ENCODE measurements around the gene TBR1. TPM values are rescaled to one million over a fixed set of nuclear protein-coding genes. Genes with fewer than 3 reads are reported as not detected.

The TBR1 gene
- total and polyA plus RNA-seq, 4 experiments from 2014 or later, result not detected

DNA sequence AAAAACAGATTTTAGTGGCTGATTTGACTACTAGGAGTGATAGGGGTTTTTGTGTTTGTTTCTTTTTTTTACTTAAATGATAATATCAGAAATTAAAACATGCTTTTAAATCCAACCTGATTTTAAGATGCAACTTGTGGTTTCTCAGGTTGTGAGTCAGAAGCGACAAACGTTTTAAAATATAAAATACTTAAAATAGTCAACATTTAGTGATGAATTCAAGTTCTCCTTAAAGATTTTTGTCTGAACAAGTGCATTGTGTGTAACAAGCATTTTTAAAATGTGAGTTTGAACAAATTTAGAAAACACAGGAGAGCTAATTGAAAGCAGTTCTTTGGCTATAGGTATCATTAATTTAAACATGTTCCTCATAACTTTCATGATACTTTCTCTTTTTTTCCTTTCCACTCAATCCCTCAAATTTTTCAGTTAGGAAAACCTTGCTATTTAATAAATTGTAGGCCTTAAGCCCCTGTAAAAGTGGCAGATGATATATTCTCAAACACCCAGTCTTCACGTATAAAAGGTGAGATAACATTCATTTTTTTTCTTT is 3.6 kb downstream of the TBR1 start:
- Mint-ChIP-seq H3K27me3 (peaks cover 77 to 84% of the 10 kb centered on the region in 2 donors), H3K4me1 (peaks cover 42 to 68% (median 55%) of the 10 kb centered on the region in 4 donors), H3K36me3 (peaks cover 0 to 3% of the 10 kb centered on the region in 2 donors), H3K9me3 (peaks cover 0 to 16% (median 6%) of the 10 kb centered on the region in 8 donors), H3K27ac (peak overlapping the region in 1 of 7 donors; percentile 3), H3K4me3 (peak overlapping the region in 2 of 8 donors; percentile 21 to 81)
- Histone ChIP-seq H3K4me3 (ENCODE audit: low read length in 2 of 2) (no peak overlapping the region), H3K27me3 (ENCODE audit: insufficient read depth, low read length) (peaks cover 86% of the 10 kb centered on the region), H3K36me3 (ENCODE audit: insufficient read depth, low read length) (no peaks in the 10 kb centered on the region), H3K27ac (ENCODE audit: low read depth, low read length) (no peak overlapping the region), H3K4me1 (ENCODE audit: insufficient read depth, low read length) (peaks cover 54% of the 10 kb centered on the region), H3K9me3 (ENCODE audit: control insufficient read depth in 1 of 2, low read length in 2 of 2) (no peaks in the 10 kb centered on the region)
- ChIA-PET POLR2A (ENCODE audit: partially characterized antibody) (no interaction called here), CTCF (ENCODE audit: partially characterized antibody) (interaction anchor here (1.2 kb wide), 1 partner anchor 9 kb away, joined by 3 read pairs; no protein-coding TSS in a partner anchor)
- intact Hi-C loops (cut with micrococcal nuclease), result loop anchor here (5.0 to 10.0 kb wide), 2 partner anchors 112 to 535 kb away; partner anchors contain the start of gene PSMD14
- no peak for DNase-seq

- ChIA-PET CTCF (ENCODE audit: partially characterized antibody) (interaction anchor here (1.2 kb wide), 1 partner anchor 10 kb away, joined by 3 read pairs; no protein-coding TSS in a partner anchor), POLR2A (ENCODE audit: partially characterized antibody) (no interaction called here)
- Mint-ChIP-seq H3K27me3 (peaks cover 76 to 84% of the 10 kb centered on the region in 2 donors), H3K9me3 (peaks cover 0 to 22% (median 8%) of the 10 kb centered on the region in 8 donors), H3K27ac (peak overlapping the region in 1 of 7 donors; percentile 82), H3K4me3 (peak overlapping the region in 1 of 8 donors; percentile 8), H3K36me3 (peaks cover 0 to 3% of the 10 kb centered on the region in 2 donors), H3K4me1 (peaks cover 37 to 65% (median 50%) of the 10 kb centered on the region in 4 donors)
- Histone ChIP-seq H3K27me3 (ENCODE audit: insufficient read depth, low read length) (peaks cover 86% of the 10 kb centered on the region), H3K4me3 (ENCODE audit: low read length in 2 of 2) (no peak overlapping the region), H3K36me3 (ENCODE audit: insufficient read depth, low read length) (no peaks in the 10 kb centered on the region), H3K27ac (ENCODE audit: low read depth, low read length) (no peak overlapping the region), H3K4me1 (ENCODE audit: insufficient read depth, low read length) (peaks cover 48% of the 10 kb centered on the region), H3K9me3 (ENCODE audit: control insufficient read depth in 1 of 2, low read length in 2 of 2) (no peaks in the 10 kb centered on the region)
- intact Hi-C loops (cut with micrococcal nuclease), result no loop called here
- no peak for DNase-seq
Measured at GRCh38 chr2:161420406-161421074, 4.4 kb downstream of the TBR1 start.

GRCh38 chr2:161421686-161422085 is 5.6 kb downstream of the TBR1 start:
- Histone ChIP-seq H3K36me3 (ENCODE audit: insufficient read depth, low read length) (no peaks in the 10 kb centered on the region), H3K4me3 (ENCODE audit: low read length in 2 of 2) (no peak overlapping the region), H3K27ac (ENCODE audit: low read depth, low read length) (no peak overlapping the region), H3K4me1 (ENCODE audit: insufficient read depth, low read length) (peaks cover 36% of the 10 kb centered on the region), H3K9me3 (ENCODE audit: control insufficient read depth in 1 of 2, low read length in 2 of 2) (no peaks in the 10 kb centered on the region), H3K27me3 (ENCODE audit: insufficient read depth, low read length) (peaks cover 87% of the 10 kb centered on the region)
- Mint-ChIP-seq H3K4me1 (peaks cover 27 to 61% (median 42%) of the 10 kb centered on the region in 4 donors), H3K27me3 (peaks cover 73 to 83% of the 10 kb centered on the region in 2 donors), H3K36me3 (peaks cover 0 to 3% of the 10 kb centered on the region in 2 donors), H3K27ac (no peak overlapping the region), H3K9me3 (peaks cover 0 to 30% (median 13%) of the 10 kb centered on the region in 8 donors), H3K4me3 (peak overlapping the region in 2 of 8 donors; percentile 3 to 80)
- no peak for DNase-seq
- ChIA-PET CTCF (ENCODE audit: partially characterized antibody) (no interaction called here), POLR2A (ENCODE audit: partially characterized antibody) (no interaction called here)
- intact Hi-C loops (cut with micrococcal nuclease), result no loop called here

DNA sequence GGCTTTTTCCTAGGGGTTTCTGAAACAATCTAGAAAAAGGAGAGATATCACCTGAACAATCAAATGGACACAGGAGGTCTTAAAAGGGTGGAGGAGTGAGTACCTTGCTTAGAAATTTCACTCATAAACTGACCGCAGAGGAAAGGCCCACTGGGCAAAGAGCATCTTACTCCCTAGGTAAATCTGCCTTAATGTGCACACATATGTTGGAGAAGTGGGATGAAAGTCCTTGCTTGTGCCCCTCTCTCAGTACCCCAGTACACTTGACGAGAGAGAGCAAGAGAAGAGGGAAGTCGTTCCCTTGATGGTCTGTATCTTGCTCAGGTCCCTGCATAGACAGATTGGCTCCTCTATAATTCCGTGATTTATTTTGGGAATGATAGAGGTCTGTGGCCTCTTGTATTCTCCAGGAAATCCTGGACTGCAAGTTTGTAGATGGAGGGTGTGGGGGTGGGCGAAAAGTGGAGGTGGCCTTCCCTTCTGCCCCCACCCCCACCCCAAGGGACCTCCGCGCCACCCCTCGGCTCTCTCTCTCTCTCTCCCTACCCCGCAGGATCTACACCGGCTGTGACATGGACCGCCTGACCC is 6.8 kb downstream of the TBR1 start:
- Mint-ChIP-seq H3K4me1 (peaks cover 21 to 57% (median 38%) of the 10 kb centered on the region in 4 donors), H3K9me3 (peaks cover 0 to 36% (median 15%) of the 10 kb centered on the region in 8 donors), H3K27ac (peak overlapping the region in 3 of 7 donors; percentile 20 to 61 (median 43)), H3K27me3 (peaks cover 70 to 81% of the 10 kb centered on the region in 2 donors), H3K36me3 (peaks cover 0 to 3% of the 10 kb centered on the region in 2 donors), H3K4me3 (peak overlapping the region; percentile 9 to 80 (median 58))
- Histone ChIP-seq H3K36me3 (ENCODE audit: insufficient read depth, low read length) (no peaks in the 10 kb centered on the region), H3K27ac (ENCODE audit: low read depth, low read length) (no peak overlapping the region), H3K27me3 (ENCODE audit: insufficient read depth, low read length) (peaks cover 82% of the 10 kb centered on the region), H3K4me3 (ENCODE audit: low read length in 2 of 2) (no peak overlapping the region), H3K9me3 (ENCODE audit: control insufficient read depth in 1 of 2, low read length in 2 of 2) (no peaks in the 10 kb centered on the region), H3K4me1 (ENCODE audit: insufficient read depth, low read length) (peaks cover 31% of the 10 kb centered on the region)
- ChIA-PET POLR2A (ENCODE audit: partially characterized antibody) (no interaction called here), CTCF (ENCODE audit: partially characterized antibody) (no interaction called here)
- intact Hi-C loops (cut with micrococcal nuclease), result no loop called here
- DNase-seq, result no peak

DNA sequence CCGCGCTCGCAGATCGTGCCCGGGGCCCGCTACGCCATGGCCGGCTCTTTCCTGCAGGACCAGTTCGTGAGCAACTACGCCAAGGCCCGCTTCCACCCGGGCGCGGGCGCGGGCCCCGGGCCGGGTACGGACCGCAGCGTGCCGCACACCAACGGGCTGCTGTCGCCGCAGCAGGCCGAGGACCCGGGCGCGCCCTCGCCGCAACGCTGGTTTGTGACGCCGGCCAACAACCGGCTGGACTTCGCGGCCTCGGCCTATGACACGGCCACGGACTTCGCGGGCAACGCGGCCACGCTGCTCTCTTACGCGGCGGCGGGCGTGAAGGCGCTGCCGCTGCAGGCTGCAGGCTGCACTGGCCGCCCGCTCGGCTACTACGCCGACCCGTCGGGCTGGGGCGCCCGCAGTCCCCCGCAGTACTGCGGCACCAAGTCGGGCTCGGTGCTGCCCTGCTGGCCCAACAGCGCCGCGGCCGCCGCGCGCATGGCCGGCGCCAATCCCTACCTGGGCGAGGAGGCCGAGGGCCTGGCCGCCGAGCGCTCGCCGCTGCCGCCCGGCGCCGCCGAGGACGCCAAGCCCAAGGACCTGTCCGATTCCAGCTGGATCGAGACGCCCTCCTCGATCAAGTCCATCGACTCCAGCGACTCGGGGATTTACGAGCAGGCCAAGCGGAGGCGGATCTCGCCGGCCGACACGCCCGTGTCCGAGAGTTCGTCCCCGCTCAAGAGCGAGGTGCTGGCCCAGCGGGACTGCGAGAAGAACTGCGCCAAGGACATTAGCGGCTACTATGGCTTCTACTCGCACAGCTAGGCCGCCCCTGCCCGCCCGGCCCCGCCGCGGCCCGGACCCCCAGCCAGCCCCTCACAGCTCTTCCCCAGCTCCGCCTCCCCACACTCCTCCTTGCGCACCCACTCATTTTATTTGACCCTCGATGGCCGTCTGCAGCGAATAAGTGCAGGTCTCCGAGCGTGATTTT is 7.6 kb downstream of the TBR1 start:
- Histone ChIP-seq H3K4me3 (ENCODE audit: low read length in 2 of 2) (no peak overlapping the region), H3K27ac (ENCODE audit: low read depth, low read length) (no peak overlapping the region), H3K36me3 (ENCODE audit: insufficient read depth, low read length) (no peaks in the 10 kb centered on the region), H3K27me3 (ENCODE audit: insufficient read depth, low read length) (peaks cover 77% of the 10 kb centered on the region), H3K9me3 (ENCODE audit: control insufficient read depth in 1 of 2, low read length in 2 of 2) (no peaks in the 10 kb centered on the region), H3K4me1 (ENCODE audit: insufficient read depth, low read length) (peaks cover 25% of the 10 kb centered on the region)
- H3K36me3 Mint-ChIP-seq, result peaks cover 0 to 3% of the 10 kb centered on the region in 2 donors
- H3K9me3 Mint-ChIP-seq, result peaks cover 0 to 39% (median 17%) of the 10 kb centered on the region in 8 donors
- peak overlapping the region in 3 of 7 donors; percentile 56 to 61 (median 56) for H3K27ac Mint-ChIP-seq
- peak in 2 of 5 donors; percentile 6 to 22 for DNase-seq
- ChIA-PET CTCF (ENCODE audit: partially characterized antibody) (no interaction called here), POLR2A (ENCODE audit: partially characterized antibody) (no interaction called here)
- H3K27me3 Mint-ChIP-seq, result peaks cover 68 to 79% of the 10 kb centered on the region in 2 donors
- peak overlapping the region; percentile 68 to 90 (median 76) for H3K4me3 Mint-ChIP-seq
- H3K4me1 Mint-ChIP-seq, result peaks cover 16 to 49% (median 32%) of the 10 kb centered on the region in 4 donors
- intact Hi-C loops (cut with micrococcal nuclease), result no loop called here

- H3K4me1 ChIP-seq (ENCODE audit: insufficient read depth, low read length), result peaks cover 18% of the 10 kb centered on the region
- peaks cover 78% of the 10 kb centered on the region for H3K27me3 ChIP-seq (ENCODE audit: insufficient read depth, low read length)
- no peak overlapping the region for H3K27ac ChIP-seq (ENCODE audit: low read depth, low read length)
- H3K36me3 ChIP-seq (ENCODE audit: insufficient read depth, low read length), result no peaks in the 10 kb centered on the region
- ChIA-PET POLR2A (ENCODE audit: partially characterized antibody) (no interaction called here), CTCF (ENCODE audit: partially characterized antibody) (no interaction called here)
- H3K4me3 Mint-ChIP-seq, result peak overlapping the region; percentile 68 to 90 (median 75)
- peaks cover 0 to 41% (median 18%) of the 10 kb centered on the region in 8 donors for H3K9me3 Mint-ChIP-seq
- H3K4me3 ChIP-seq (ENCODE audit: low read length in 2 of 2), result no peak overlapping the region
- no peaks in the 10 kb centered on the region for H3K9me3 ChIP-seq (ENCODE audit: control insufficient read depth in 1 of 2, low read length in 2 of 2)
- peaks cover 0 to 3% of the 10 kb centered on the region in 2 donors for H3K36me3 Mint-ChIP-seq
- peaks cover 67 to 78% of the 10 kb centered on the region in 2 donors for H3K27me3 Mint-ChIP-seq
- H3K4me1 Mint-ChIP-seq, result peaks cover 13 to 42% (median 26%) of the 10 kb centered on the region in 4 donors
- intact Hi-C loops (cut with micrococcal nuclease), result no loop called here
- DNase-seq, result no peak
- H3K27ac Mint-ChIP-seq, result peak overlapping the region in 4 of 7 donors; percentile 14 to 56 (median 36)
Measured at GRCh38 chr2:161424394-161424769, 8.3 kb downstream of the TBR1 start.
